Right cardiac atrium (tissue), 5 donors: ENCODE results near the gene SH2D2A. TPM values are rescaled to one million over a fixed set of nuclear protein-coding genes. Genes with fewer than 3 reads are reported as not detected.

Source experiments
- ATAC-seq, 2 donors: fragments of 200-7000 bp; cut with Tn5 transposase; one replicate each; pipeline versions ENCODE4 v1.8.0 to v1.9.1; 2020; ENCODE audit warnings: moderate library complexity in 2 of 2, mild to moderate bottlenecking in 1 of 2
- DNase-seq, 3 donors: peaks; one replicate each; pipeline ENCODE4 v3.0.0-alpha.2; 2020
- H3K27ac ChIP-seq: one replicate; pipeline ENCODE4 v1.5.1; 2013; ENCODE audit warnings: mild to moderate bottlenecking, low read length, control low read depth, moderate library complexity
- H3K27me3 ChIP-seq: one replicate; pipeline ENCODE4 v1.6.1; 2013; ENCODE audit not compliant: control insufficient read depth, insufficient read depth
- H3K4me1 ChIP-seq: one replicate; pipeline ENCODE4 v1.6.1; 2013; ENCODE audit warnings: low read length; ENCODE audit not compliant: control insufficient read depth, insufficient read depth
- H3K4me3 ChIP-seq: one replicate; pipeline ENCODE4 v1.5.1; 2013; ENCODE audit warnings: low read length, control low read depth
- H3K9me3 ChIP-seq: one replicate; pipeline ENCODE4 v1.6.1; 2013; ENCODE audit warnings: low read length; ENCODE audit not compliant: control insufficient read depth
- WGBS: extraction: QIAGEN DNeasy Blood & Tissue Kit; methylation state at CpG from one replicate; pipeline ENCODE4 v1.1.7; 2013; 5-methylcytosine and 5-hydroxymethylcytosine counted together
- intact Hi-C, 4 donors: fragments of 100-400 bp; cut with DNase I; formaldehyde crosslinking; loops; one replicate each; pipeline versions ENCODE4 v1.11.0 to v1.14.0; 2022 to 2023
- long read RNA-seq, 4 donors: library from polyadenylated mRNA; unstranded; transcript quantifications; one replicate each; pipeline ENCODE4 v2.0.0, GENCODE V29; 2020 to 2021
- polyA plus RNA-seq: library from polyadenylated mRNA; stranded (reverse); fragments of 200-250 nt; gene quantifications from one replicate; pipeline ENCODE4 v1.2.3, GENCODE V29; 2013
- total RNA-seq, 4 donors: library from RNA; stranded (reverse); fragmentation: NEBNext Ultra II Directional; extraction: Animal tissue kit (Norgen Biotek cat#: 25700); gene quantifications; one replicate each; pipeline ENCODE4 v1.2.1, GENCODE V29; 2021
- donor health status: healthy with polysubstance abuse.
- donor health status: DM: no; HTN: yes; CAD: no.
- donor health status: DM: no; HTN: no; CAD: no.
- donor health status: DM: no; HTN: yes; CAD: no; lungs with severe emphysema.
- donor health status: DM: yes; HTN: yes; CAD: no.

The SH2D2A gene
- total RNA-seq (1 to 10 TPM in 3 of 4 donors, under 1 TPM in 1; 0.93 to 6.3 (median 2.2) TPM), polyA plus RNA-seq (2.0 TPM)
- long read RNA-seq, donor 1, result 0 reads
- long read RNA-seq, donor 2, result 0 reads
- long read RNA-seq, donor 3, partial matches to known transcripts, result 0 of 1 reads
- long read RNA-seq, donor 3, other reads (novel, unspliced or antisense), result 1 of 1 reads
- long read RNA-seq, donor 4, result 0 reads

DNA sequence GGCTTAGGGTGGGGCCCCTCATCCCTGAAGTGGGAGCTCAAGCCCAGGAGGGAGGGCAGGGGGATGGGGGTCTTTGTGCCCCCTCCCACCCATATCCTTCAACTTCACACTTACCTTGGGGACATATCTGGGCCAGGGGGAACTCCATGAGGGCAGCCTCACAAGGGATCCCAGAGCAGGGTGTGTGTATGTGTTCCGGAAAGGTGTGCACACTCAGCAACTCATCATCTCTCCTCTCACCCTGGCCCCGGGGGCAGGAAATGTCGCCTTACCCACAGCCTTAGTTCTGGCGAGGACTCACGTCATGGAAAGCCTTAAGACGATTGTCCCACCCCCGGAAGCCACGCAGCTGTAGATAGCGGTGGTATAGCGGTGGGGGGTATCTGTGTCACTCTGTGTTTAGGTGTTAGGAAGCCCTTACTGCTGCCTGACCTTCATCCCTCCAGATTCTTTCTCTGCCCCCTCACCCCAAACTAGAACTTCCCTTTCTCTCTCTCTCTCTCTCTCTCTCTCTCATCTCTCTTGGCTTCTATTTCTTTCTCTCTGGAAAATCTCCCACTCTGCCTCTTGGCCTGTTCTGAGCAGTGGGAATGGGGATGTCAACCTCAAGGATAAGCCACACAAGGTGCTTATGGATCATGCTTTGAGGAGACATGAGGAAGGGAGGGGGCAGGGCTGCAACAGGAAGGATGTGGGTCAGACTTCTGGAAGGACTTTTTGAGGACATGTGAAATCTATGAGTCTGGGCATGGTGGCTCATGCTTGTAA, at the start of gene SH2D2A:
Gene SH2D2A (minus strand): TSS at position 288 of the 768 bp plus-strand sequence. CDS start 140 bp downstream, at position 148.
- 23% methylated on average over 10 of the region's 10 CpGs for WGBS
- ATAC-seq (peak; percentile 44 to 60), DNase-seq (peak; percentile 67 to 87 (median 79))
- Histone ChIP-seq H3K27me3 (no peaks in the 10 kb centered on the region), H3K4me3 (peak within 1 kb of the TSS; percentile 22), H3K4me1 (peaks cover 4% of the 10 kb centered on the region), H3K9me3 (no peaks in the 10 kb centered on the region), H3K27ac (peak within 1 kb of the TSS; percentile 57)
- intact Hi-C loops, result no loop called here

DNA sequence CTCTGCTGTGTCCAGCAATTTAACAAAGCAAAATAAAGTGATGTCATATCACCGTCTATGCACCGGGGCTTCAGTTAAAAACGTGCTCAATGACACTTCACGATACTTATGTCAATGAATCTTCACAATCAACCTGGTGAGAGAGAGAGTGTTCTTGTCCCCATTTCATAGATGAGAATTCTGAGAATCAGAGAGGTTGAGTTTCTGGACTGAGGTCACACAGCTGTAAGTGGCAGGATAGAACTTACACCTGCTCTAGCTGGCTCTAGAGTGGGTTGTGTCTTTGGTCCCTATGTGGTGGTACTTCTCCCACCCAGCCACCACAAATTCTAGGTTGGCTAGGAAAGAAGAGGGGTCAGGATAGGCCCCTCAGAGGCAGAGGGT, 49.2 kb upstream of the SH2D2A start:
- DNase-seq, result no peak
- WGBS, result 83% methylated on average over 4 of the region's 4 CpGs
- no peaks in the 10 kb centered on the region for H3K9me3 ChIP-seq
- H3K4me3 ChIP-seq, result no peak overlapping the region
- no peaks in the 10 kb centered on the region for H3K4me1 ChIP-seq
- intact Hi-C loops, result no loop called here
- ATAC-seq, result no peak
- no peak overlapping the region for H3K27ac ChIP-seq
- H3K27me3 ChIP-seq, result no peaks in the 10 kb centered on the region

GRCh38 chr1:156865258-156865657, 48.6 kb upstream of the SH2D2A start:
- ATAC-seq (no peak), DNase-seq (no peak)
- intact Hi-C loops, result no loop called here
- WGBS, result 86% methylated on average over 9 of the region's 9 CpGs
- Histone ChIP-seq H3K27me3 (no peaks in the 10 kb centered on the region), H3K4me3 (no peak overlapping the region), H3K9me3 (no peaks in the 10 kb centered on the region), H3K27ac (no peak overlapping the region), H3K4me1 (no peaks in the 10 kb centered on the region)

DNA sequence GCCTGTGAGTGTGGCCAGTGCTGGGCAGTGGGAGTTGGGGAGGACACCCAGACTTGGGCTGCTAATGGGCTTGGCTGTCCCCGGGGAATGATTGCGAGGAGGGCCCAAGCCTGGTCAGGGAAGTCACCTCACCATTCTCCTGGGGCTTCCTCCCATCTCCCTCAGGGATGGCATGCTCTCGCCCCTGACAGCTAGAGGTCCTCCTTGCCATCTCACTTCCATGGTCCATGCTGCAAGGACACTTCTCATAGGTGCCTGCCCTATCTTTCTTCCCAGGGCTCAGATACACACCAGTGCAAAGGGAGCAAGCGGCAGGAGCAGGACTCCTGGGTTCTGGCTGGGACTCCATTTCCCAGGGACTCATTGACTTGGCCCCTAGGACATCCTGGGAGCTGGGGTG, 48.1 kb upstream of the SH2D2A start:
- 90% methylated on average over 4 of the region's 4 CpGs for WGBS
- Histone ChIP-seq H3K4me3 (no peak overlapping the region), H3K4me1 (no peaks in the 10 kb centered on the region), H3K27ac (no peak overlapping the region), H3K9me3 (no peaks in the 10 kb centered on the region), H3K27me3 (no peaks in the 10 kb centered on the region)
- ATAC-seq (no peak), DNase-seq (no peak)
- intact Hi-C loops, result no loop called here

- H3K4me1 ChIP-seq, result peaks cover 2% of the 10 kb centered on the region
- H3K27me3 ChIP-seq, result no peaks in the 10 kb centered on the region
- DNase-seq (no peak), ATAC-seq (no peak)
- no peak overlapping the region for H3K27ac ChIP-seq
- WGBS, result 85% methylated on average over 7 of the region's 7 CpGs
- no peaks in the 10 kb centered on the region for H3K9me3 ChIP-seq
- H3K4me3 ChIP-seq, result no peak overlapping the region
- intact Hi-C loops, result no loop called here
These were observed 47.0 kb upstream of the SH2D2A start for GRCh38 chr1:156863631-156864030.

DNA sequence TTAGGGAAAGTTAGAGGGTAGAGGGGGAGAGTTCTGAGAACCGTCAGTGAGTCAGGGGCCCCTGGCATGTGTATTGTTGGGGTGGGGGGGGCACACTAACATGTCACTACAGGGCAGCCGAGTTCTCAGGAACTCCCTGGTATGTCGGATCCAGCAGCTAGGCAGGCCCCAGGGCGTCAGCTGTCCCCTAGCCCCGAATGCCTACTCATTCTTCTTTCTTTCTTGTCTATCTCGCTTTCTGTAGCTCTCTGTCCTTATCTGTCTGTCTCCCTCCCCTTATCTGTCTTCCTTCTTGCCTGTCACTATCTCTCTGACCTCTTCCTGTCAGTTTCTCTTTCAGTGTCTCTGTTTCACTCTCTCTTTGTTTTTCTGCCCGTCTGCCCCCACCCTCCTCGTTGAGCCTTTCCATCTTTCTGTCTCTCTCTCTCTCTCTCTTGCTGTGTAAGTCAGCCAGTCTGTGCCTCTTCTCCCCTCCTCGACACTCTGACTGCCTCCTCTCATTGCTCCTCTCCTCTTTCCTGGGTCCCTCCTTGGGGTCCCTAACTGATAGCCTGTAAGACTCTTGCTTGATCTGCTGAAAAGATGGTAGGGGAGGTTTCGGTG, 46.5 kb upstream of the SH2D2A start:
- ATAC-seq (no peak), DNase-seq (no peak)
- Histone ChIP-seq H3K9me3 (no peaks in the 10 kb centered on the region), H3K27ac (no peak overlapping the region), H3K4me1 (peaks cover 4% of the 10 kb centered on the region), H3K27me3 (no peaks in the 10 kb centered on the region), H3K4me3 (no peak overlapping the region)
- intact Hi-C loops, result no loop called here
- 61% methylated on average over 10 of the region's 10 CpGs for whole genome bisulfite sequencing

GRCh38 chr1:156862584-156862983, 45.9 kb upstream of the SH2D2A start:
- WGBS, result 83% methylated on average over 6 of the region's 6 CpGs
- Histone ChIP-seq H3K9me3 (no peaks in the 10 kb centered on the region), H3K27ac (no peak overlapping the region), H3K4me3 (no peak overlapping the region), H3K4me1 (peaks cover 4% of the 10 kb centered on the region), H3K27me3 (no peaks in the 10 kb centered on the region)
- DNase-seq (no peak), ATAC-seq (no peak)
- intact Hi-C loops, result no loop called here

DNA sequence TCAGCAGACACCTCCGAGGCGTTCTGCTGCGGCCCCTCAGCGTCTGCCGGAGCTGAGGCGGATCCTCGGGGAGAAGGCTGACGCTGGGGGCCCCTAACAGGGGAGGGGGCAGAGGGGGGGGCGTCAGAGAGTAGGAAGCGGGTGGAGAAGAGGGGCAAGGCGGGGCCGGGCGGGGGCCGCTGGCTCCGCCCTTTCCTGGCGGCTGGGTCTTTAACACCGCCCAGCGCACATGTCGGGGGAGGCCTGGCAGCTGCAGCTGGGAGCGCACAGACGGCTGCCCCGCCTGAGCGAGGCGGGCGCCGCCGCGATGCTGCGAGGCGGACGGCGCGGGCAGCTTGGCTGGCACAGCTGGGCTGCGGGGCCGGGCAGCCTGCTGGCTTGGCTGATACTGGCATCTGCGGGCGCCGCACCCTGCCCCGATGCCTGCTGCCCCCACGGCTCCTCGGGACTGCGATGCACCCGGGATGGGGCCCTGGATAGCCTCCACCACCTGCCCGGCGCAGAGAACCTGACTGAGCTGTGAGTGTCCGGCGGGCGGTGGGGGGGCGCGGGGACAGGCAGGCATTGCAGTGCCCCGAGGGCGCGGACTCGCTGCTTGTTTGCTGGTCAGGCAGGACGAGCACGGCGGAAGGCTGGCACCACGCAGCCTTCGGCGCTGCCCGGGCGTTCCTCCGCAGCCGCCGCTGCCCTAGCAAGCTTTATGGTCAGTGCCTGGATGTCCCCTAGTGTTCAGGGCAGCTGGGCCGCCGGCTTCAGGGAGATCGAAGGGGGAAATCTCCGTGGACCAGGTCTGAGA, 44.2 kb upstream of the SH2D2A start, which contains the start of gene NTRK1:
Gene NTRK1 (plus strand): TSS at position 238 of the 796 bp plus-strand sequence. CDS start 70 bp downstream, at position 308.
- intact Hi-C loops, result no loop called here
- 5% methylated on average over 69 of the region's 69 CpGs for WGBS
- ATAC-seq (peak; percentile 40 to 66), DNase-seq (peak; percentile 48 to 81 (median 79))
- H3K4me1 ChIP-seq, result peaks cover 4% of the 10 kb centered on the region
- no peaks in the 10 kb centered on the region for H3K27me3 ChIP-seq
- no peak within 1 kb of the TSS for H3K27ac ChIP-seq
- no peaks in the 10 kb centered on the region for H3K9me3 ChIP-seq
- peak within 1 kb of the TSS; percentile 5 for H3K4me3 ChIP-seq

- Histone ChIP-seq H3K4me1 (peaks cover 4% of the 10 kb centered on the region), H3K27me3 (no peaks in the 10 kb centered on the region), H3K27ac (no peak overlapping the region), H3K9me3 (no peaks in the 10 kb centered on the region), H3K4me3 (peak overlapping the region; percentile 5)
- DNase-seq, result peak; percentile 49 to 78 (median 77)
- intact Hi-C loops, result no loop called here
- peak; percentile 77 to 78 for ATAC-seq
- under 1% methylated on average over 35 of the region's 35 CpGs for WGBS
These were observed 43.5 kb upstream of the SH2D2A start for GRCh38 chr1:156860113-156860627.

- peak in 2 of 3 donors; percentile 64 to 65 for DNase-seq
- Histone ChIP-seq H3K27ac (no peak overlapping the region), H3K9me3 (no peaks in the 10 kb centered on the region)
These were observed 43.0 kb upstream of the SH2D2A start for GRCh38 chr1:156859523-156860112.

More at GRCh38 chr1:156859523-156860112, 43.0 kb upstream of the SH2D2A start:
- peaks cover 4% of the 10 kb centered on the region for H3K4me1 ChIP-seq
- peak overlapping the region; percentile 27 for H3K4me3 ChIP-seq
- intact Hi-C loops, result loop anchor here in 1 of 4 donors (10.0 kb wide), 1 partner anchor 165 kb away; no protein-coding TSS in a partner anchor
- ATAC-seq, result peak; percentile 55
- H3K27me3 ChIP-seq, result no peaks in the 10 kb centered on the region
- 1% methylated on average over 33 of the region's 33 CpGs for WGBS
